IPS DF 4.7 (cell line): ENCODE measurements around the gene IFNLR1.

Experiments used
- DNase-seq: peaks from one replicate; pipeline ENCODE4 v3.0.0-alpha.2; 2013; ENCODE audit warnings: low spot score; ENCODE audit errors: extremely low read depth

Gene IFNLR1

DNA sequence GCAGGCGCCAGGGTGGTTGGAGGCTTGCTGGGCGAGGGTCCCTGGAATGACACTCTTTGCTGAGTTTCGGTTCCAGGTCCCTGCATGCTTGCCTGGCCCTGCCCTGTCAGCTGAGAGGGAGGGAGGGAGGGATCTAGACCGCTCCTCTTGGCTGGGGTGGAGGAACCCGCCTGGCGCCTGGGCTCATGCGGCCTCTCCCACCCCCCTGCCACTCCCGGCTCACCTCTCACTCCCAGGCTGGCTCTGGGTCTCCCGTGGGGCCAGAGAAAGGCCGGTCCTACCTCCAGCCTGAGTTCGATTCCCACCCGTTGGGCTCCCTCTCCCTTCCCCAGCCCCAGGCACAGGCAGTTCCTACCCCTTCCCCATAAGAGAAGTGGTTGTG, 19.0 kb upstream of the IFNLR1 start:
- DNase-seq, result no peak

DNA sequence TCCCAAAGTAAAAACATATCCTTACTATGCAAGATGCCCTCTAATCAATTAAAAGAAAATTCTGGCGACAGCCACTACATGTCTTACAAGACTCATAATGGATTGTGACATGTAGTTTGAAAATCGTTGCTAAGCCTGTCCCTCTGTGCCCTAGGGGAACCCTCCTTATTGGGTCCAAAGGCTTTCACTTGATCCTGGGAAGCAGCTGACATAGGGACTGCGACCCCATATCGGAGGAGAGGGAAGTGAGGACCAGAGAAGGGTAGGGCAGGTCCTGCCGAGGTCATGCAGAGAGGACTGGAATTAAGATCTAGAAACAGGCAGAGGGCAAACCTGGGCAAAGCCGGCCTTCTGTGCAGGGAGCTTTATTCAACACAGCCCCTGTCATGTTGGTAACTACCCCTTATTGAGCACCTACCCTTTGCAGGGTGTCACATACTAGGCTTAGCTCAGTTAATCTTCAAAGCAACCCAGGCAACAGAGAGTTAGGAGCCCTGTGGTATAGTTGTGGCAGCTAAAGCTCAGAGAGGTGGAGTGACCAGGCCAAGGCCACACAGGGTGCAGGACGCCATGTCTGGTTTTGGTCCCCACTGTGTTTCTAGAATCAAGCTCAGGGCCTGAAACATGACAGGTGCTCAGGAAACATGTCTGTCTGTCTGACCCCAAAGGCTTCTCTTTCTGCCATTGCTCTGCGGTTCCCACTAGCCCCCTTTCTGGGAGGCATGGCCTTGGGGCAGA, 18.4 kb upstream of the IFNLR1 start:
- no peak for DNase-seq

DNA sequence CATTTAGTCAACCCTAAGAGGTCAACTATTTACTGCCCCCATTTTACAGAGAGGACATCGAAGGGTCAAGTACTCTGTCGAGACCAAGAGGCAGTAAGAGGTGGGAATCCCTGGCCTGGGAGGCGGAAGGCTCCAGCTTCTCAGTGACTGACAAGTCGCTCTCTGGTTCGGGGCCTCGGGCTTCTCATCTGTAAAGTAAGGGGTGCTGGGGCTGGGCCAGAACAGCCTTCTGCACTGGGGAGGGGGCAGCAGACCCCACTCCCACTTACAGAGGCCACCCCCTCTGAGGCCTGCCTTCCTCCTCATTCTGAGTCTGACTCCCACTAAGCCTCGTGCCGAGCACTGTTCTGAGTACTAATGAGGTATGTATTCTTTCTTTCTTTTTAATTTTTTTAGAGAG, 17.0 kb upstream of the IFNLR1 start:
- DNase-seq, result no peak

DNA sequence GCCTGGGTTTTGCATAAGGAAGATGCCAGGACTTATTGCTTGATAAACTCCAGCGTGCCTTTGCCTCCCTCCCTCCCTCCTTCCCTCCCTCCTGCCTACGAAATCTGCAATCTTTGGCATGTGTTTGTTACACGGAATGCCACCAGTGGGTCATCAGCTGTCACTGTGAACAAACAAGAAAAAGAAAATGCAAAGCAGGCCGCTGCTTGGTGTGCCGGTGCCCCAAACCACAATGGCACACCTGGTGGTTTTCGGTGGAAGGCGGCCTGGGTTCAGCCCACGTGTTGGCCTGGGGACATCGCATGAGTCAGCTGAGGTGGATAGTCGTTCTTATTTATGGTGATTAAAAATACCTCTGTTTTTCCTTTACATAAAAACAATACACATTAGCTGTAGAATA, 16.3 kb upstream of the IFNLR1 start:
- DNase-seq, result no peak

DNA sequence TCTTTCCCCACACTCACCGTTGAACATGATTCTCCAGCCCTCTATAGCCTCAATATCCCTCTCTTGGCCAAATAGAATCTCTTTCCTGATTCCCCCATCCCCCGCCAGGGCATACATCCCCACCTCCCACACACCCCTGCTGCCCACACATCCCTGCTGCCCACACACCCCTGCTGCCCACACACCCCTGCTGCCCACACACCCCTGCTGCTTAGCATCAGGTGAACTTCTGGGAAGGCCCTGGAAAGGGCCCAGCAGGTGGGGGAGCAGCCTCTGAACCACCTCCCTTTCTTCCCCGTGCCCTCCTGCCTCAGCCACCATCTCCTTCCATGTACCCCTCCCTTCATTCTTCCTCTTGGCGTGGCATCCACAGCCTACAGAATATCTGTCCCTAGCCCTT, 15.9 kb upstream of the IFNLR1 start:
- no peak for DNase-seq

DNA sequence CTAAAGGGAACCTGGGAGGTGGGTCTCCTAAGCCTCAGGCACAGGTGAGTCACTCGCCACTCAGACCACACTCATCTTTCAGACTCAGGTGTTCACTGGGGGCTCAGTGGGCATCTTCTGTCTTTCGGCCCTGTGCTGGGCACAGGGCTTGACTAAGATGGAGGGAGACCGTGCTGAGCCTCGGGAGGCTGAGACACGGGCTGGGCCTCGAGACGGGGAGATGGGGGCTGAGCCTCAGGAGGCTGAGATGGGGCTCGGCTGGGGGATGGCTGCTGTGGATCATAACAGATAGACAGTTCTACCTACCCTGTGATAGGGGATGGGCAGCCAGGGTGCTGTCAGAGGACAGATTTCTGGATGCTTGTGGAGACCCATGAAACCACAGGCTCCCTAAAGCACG, 15.5 kb upstream of the IFNLR1 start:
- DNase-seq, result no peak

DNA sequence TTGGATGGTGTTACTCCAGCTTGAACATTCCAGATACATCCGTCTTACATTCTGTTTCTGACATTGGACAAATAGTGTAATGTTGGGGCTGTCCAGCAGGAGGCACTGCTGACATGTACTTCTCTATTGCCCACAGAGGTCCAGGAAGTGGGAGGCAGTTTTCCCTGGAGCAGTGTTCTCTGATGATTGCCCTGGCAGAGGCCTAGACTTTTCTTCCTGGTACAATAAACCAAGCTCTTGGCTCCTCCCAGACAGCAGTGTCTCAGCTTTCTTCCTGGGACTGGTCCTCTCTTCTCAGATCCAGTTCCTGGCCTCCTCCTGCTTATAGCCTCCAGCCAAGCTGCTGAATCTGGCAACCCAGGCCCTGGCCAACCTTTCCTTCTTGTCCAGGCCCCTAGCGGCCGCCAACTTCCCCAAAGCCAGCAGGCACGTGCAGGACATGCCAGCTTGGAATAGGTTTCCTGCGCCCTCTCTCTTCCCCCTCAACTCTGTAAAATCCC, 14.9 kb upstream of the IFNLR1 start:
- peak; percentile 83 for DNase-seq

DNA sequence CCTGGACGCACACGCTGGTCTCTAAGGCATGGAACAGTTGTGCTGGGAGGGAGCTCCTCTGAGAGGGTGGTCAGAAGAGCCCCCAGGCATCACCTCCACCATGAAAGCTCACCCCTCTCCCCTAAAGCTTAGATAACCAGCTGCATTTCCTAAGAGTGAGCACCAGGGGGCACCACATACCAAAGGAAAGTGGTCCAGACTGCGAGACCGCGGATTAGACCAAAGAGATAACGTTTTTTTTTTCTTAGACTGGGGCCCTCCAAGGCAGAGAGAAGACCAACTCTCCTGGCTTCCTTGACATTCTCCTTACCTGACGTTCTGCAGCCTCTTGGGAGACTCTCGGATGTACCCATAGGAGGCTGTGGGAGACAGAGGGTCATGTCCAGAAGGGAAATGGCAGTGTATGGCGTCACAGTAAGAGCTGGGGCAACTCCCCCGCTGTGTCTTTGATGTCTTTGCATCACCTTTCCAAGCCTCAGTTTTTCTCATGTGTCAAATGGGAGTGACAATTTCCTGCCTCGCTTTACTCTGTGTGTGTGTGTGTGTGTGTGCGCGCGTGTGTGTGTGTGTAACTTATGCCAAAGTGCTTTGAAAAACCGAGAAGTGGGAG, 12.3 kb upstream of the IFNLR1 start:
- DNase-seq, result peak; percentile 44

DNA sequence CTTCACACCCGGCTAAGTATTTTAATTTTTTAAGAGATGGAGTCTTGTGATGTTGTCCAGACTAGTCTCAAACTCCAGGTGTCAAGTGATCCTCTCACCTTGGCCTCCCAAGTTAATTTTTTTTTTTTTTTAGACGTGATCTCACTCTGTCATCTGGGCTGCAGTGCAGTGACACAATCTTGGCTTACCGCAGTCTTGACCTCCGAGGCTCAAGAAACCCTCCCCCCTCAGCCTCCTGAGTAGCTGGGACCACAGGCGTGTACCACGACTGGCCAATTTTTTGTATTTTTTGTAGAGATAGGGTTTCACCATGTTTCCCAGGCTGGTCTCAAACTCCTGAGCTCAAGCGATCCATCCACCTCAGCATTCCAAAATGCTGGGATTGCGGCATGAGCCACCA, 11.7 kb upstream of the IFNLR1 start:
- DNase-seq, result no peak

DNA sequence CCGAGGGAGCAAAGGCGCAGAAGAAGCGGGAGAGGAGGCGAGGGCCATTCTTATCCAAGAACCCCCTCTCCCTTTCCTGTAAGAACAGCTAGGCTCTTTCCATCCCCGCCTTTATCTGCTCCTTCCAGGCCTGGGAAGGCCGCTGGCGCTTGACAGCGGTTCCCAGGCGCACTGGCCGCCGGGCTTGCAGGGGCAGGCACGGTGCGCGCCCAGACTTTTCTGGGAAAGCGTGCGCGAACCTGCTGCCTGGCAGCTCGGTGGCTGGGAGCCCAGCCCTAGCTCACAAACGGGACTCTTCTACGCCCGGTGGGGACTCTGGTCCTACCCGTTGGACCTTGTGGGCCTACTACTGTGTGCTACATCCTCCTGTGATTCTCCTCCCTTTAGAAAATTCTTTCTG, 8.8 kb upstream of the IFNLR1 start:
- no peak for DNase-seq

DNA sequence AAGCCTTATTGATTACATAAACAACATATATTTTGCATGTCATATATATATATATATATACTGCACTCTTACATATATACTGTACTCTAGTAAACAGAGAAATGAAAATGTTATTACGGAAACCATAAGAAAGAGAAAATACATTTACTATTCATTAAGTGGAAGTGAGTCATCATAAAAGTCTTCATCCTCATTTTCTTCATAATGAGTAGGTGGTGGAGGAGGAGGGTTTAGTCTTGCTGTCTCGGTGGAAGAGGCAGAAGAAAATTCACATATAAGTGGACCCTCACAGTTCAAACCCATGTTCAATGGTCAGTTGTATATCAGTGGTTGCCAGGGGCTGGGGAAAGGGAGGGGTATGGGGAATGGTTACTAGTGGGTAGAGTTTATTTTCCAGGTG, 8.0 kb upstream of the IFNLR1 start:
- DNase-seq, result no peak

DNA sequence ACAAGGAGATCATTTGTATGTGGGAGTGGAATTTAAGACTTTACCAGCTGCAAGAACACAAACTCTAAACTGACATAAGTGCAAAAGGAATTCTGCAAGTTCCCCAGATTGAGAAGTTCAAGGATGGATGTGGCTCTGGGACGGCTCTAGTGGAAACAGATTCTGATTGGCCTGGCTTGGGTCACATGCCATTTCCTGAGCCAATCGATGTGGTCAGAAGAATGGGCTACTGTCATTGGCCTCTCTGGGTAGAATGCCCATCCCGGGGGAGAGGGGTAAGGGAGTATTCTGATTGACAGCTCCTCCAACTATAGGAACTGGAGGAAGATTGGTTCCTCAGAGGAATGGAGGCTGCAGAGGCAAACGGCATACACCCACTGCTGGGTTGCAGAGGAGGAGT, 6.0 kb upstream of the IFNLR1 start:
- DNase-seq, result no peak

DNA sequence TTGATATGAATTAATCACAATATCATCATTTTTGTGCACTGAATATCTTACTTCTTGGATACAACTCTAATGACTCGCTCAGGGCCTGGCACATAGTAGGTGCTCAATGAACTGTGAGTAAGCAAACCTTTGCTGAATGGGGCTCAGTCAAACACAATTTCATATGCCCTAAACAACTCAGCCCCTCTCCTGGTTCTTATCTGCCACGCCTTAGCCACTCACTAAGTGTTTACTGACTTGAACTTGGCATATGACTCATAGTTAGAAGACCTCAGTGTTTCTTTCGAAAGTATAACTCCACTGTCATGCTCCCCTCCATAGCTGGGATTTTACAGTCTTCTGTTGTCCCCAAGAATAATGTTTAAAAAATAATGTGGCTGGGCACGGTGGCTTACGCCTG, 4.8 kb upstream of the IFNLR1 start:
- DNase-seq, result no peak

DNA sequence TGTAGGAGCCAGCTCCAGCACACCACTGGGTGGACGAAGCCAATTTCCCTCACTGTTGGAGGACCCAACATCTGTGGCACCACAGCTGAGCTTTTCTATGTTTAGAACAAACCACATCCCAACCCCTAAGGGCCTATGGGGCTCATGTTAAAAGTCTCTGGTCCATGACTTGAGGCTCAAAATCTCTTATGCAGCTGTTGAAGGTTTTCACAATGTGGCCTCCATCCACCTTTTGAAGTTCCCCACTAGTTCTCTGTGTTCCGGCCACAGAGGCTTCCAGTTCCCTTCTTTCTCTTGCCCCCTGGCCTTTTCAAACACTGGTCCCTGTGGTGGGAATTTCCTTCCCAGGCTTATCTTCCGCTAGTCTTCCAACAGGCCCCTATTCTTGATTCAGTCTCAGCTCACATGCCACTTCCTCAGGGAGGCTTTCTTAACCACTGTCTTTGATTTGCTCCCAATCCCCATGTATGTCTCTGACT, 3.9 kb upstream of the IFNLR1 start:
- no peak for DNase-seq

DNA sequence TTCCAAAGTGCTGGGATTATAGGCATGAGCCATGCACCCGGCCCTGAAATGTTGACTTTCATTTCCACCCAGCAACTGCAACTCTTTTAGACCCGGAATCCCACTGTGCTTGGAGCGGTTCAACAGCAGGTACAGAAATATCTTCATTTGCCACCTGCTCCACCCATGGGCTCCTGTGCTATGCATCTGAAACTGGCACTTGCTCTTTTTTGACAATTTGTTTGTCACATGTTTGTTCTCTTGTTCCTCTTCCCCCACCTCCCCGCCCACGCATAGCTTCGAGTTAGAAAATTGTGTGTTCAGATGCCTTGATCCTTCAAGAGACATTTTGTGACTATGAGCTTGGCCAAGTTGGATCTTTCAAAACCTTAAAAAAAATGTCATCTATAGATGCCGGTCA, 2.4 kb upstream of the IFNLR1 start:
- no peak for DNase-seq

DNA sequence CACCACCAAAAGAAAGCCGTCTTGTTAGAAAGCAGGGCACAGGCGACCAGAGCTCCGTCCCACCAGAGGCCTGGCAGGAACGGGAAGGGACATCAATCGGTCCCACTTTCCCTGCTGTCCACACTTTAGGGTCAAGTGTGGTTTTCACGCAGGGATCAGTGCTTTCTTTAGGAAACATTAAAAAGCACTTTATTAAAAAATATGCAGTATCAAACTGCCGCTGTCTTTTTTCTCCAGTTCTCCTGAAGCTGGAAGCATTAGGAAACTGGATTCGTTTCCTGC, 437 bp downstream of the IFNLR1 start:
- DNase-seq, result no peak

DNA sequence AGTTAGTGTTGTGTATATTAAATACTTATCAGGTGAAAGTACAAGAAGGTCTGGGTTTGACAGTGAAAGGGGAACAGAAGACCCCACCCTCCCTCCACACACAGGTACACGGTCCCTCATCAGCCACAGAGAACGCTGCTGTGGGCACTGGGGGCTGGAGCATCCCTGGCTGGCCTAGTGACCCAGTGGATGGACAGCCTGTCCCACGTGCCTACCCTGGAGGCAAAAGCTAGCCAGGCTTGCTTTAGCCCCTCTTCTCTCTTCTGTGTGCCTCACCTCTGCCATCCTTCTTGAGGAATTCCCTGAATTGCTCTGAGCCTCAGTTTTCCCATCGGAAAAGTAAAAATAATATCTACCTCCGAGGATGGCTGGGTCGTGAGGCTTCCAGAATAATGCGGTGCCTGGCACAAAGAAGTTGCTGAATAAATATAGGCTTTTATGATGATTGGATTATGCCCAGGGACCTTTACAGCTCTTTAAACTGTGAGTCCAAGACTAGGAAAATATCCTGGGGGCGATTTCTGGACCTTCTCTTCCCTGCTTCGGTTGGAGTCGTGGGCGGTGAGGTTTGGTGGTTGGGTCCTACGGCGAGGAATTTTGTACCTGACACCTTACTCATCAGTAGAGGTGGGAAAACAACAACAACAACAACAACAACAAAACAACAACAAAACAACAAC, 918 bp downstream of the IFNLR1 start:
- no peak for DNase-seq

DNA sequence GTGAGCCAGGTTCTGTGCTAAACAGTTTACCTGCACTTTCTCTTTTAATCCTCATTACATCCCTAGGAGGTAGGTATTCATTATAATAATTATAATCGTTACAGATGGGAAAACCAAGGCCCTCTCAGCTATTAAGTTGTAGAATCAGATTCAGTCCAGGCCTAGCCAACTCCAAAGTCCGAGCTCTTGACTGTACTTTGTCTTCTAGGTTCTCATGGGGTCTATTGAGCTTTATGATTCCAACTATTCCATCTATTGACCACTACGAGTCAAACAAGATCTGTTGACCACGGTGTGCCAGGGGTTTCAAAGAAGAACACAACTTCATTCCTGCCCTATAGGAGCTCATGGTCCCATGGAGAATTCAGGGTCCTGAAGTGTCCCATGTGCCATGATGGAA, 2.0 kb downstream of the IFNLR1 start:
- no peak for DNase-seq

DNA sequence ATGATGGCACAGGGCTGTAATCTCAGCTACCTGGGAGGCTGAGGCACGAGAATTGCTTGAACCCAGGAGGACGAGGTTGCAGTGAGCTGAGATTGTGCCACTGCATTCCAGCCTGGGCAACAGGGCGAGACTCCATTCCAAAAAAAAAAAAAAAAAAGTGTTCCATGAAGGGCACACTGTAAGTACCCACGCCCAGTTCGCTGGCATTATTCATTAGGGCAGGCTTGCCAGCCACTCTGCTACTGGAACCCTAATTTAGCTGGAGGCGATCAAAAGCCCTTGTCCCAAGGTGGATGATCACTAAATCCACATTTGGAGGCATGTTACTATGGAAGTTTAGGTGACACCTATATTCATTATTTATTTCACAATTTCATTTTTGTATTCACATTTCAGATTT, 5.0 kb downstream of the IFNLR1 start:
- no peak for DNase-seq

DNA sequence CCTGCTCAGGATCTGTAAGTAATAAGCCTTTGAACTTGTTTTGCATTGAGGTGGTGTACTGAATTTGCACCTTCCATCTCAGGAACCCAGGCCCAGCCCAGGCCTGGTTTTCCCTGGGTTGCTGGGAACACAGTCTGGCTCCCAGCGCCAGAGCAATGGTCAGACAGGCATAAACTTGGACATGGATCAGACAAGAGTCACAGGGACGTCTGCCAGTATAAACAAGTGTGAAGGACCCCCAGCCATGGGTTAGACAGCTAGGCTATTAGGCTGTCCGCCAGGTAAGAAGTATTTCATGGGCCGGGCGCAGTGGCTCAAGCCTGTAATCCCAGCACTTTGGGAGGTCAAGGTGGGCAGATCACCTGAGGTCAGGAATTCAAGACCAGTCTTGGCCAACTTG, 5.5 kb downstream of the IFNLR1 start:
- DNase-seq, result no peak

DNA sequence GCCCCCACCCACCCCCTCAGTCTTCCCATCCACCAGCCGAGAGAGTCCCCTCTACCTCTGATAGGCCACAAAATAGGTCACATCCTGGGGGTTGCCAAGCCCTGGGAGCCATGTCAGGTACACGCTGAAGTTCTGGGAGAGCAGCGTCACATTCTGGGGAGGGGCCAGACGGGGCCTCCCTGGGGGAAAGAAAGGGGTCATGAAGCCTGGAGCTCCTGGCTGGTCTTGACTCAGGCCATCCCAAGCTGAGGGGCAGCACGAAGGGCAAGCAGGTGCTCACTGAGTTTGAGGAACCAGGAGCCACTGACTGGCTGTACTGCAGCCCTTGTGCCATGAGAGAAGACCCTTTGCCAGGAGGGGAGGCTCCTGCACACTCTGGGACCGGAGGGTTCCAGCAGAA, 6.4 kb downstream of the IFNLR1 start:
- DNase-seq, result no peak

DNA sequence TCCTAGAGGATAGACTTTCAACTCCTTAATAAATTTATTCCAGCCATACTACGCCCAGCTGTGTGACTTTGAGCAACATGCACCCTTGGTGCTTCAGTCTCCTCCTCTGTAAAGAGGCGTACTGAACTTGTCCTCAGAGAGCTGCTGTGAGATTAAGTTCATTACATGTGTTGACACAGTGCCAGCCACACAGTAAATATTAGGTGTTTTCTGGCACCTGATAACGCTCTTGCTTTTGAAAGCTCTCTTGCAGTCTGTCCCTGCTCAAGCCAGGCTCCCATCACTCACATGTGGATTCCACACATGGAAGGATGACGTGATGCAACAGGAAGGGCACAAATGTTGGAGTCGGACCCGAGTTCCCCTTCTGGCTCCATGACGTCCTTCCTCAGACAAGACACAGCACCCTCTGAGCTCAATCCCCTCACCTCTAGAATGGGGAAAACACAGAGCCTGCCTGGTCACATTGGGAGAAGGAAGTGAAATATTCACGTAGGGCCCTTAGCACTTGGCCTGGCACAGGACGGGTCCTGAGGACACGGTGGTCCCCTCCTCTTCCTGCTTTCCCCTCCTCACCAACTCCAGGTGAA, 7.7 kb downstream of the IFNLR1 start:
- DNase-seq, result no peak

DNA sequence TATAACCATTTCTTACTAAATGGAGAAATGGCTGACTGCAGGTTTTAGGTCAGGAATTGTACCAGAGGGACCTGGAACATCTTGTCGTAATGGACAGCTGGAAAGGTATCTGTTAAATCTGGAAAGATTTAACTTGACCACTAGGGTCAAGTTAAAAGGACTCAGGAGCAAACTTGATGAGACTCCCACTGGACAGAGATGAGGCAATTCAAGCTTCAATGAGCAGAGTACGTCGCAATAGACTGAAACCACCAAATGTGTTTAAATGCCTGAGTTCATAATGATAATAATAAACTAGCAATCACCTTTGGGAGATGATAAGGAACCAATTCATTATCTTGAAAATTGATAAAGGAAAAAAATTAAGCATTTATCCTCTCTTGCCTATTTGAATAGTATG, 8.7 kb downstream of the IFNLR1 start:
- no peak for DNase-seq
